Tibial nerve (tissue), 4 donors: Measurements from ENCODE around the gene ACRV1. TPM values are rescaled to one million over a fixed set of nuclear protein-coding genes. Genes with fewer than 3 reads are reported as not detected.

Source experiments
- DNase-seq, 2 donors: peaks; one replicate each; pipeline ENCODE4 v3.0.0-alpha.2; 2019; ENCODE audit warnings: low spot score in 2 of 2
- H3K27ac ChIP-seq, 4 donors: fragments of 200-600 bp; sonication (generic) in 3 of 4; one replicate each; pipeline ENCODE4 v1.5.1; 2017 to 2019; ENCODE audit warnings: mild to moderate bottlenecking in 1 of 4
- H3K27me3 ChIP-seq, 2 donors: fragments of 200-600 bp; sonication (generic) in 1 of 2; one replicate each; pipeline versions ENCODE4 v1.5.1 to v1.6.0; 2017 to 2019
- H3K36me3 ChIP-seq, 3 donors: fragments of 200-600 bp; sonication (generic); one replicate each; pipeline ENCODE4 v1.5.1; 2018 to 2019
- H3K4me1 ChIP-seq, 4 donors: fragments of 200-600 bp; sonication (generic) in 3 of 4; one replicate each; pipeline ENCODE4 v1.5.1; 2017 to 2019
- H3K4me3 ChIP-seq, 4 donors: fragments of 200-600 bp; sonication (generic) in 3 of 4; one replicate each; pipeline ENCODE4 v1.5.1; 2017 to 2019; ENCODE audit warnings: mild to moderate bottlenecking in 1 of 4, moderate library complexity in 1 of 4
- H3K9me3 ChIP-seq, 4 donors: fragments of 200-600 bp; sonication (generic) in 3 of 4; one replicate each; pipeline ENCODE4 v1.5.1; 2017 to 2019
- EP300 ChIP-seq, 2 donors: sonication (generic); formaldehyde crosslinking; IDR thresholded peaks; one replicate each; pipeline ENCODE4 v1.6.1; 2017; ENCODE audit warnings: antibody characterized with exemption in 2 of 2, mild to moderate bottlenecking in 1 of 2
- POLR2A ChIP-seq, 2 donors: fragments of 450-650 bp; IDR thresholded peaks; one replicate each; pipeline ENCODE4 v1.6.1; 2017; ENCODE audit warnings: antibody characterized with exemption in 2 of 2, mild to moderate bottlenecking in 2 of 2, moderate library complexity in 2 of 2
- WGBS, 2 donors: methylation state at CpG; one replicate each; pipeline ENCODE4 v1.1.5; 2018; 5-methylcytosine and 5-hydroxymethylcytosine counted together
- total RNA-seq, 4 donors: library from RNA; depleted of rRNA; stranded (reverse); fragments of >200 nt; gene quantifications; one replicate each; pipeline ENCODE4 v1.1.0, GENCODE V29; 2016
- TF ChIP-seq, protein P1 (sequence below), 5 experiments: fragments of 200-600 bp in 3 of 5; fragments of 450-650 bp in 2 of 5; sonication (generic) in 3 of 5; IDR thresholded peaks; one replicate each; pipeline ENCODE4 v1.5.1; 2016 to 2019; ENCODE audit warnings: antibody characterized with exemption in 5 of 5, mild to moderate bottlenecking in 3 of 5, moderate library complexity in 2 of 5

Gene ACRV1
- total RNA-seq, 4 donors from 2014 or later, result not detected

DNA sequence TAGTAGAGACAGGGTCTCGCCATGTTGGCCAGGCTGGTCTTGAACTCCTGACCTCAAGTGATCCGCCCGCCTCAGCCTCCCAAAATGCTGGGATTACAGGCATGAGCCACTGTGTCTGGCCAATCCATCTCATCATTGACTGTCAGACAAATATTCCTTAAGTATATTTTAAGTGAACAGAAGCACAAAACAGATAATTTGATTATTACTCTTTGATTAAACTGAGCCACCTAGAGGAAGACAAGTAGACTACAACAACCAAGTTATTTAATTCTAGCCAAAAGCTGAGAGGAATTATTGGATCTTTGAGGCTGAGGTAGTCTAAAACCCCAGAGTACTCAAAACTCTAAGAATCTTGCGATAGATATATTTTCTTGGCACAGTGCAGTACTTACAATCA lies 1.2 kb downstream of the ACRV1 start:
- H3K27ac ChIP-seq, result no peak overlapping the region
- no peak for DNase-seq
- no peak overlapping the region for H3K4me3 ChIP-seq
- no peaks in the 10 kb centered on the region for H3K4me1 ChIP-seq
- H3K27me3 ChIP-seq, result no peaks in the 10 kb centered on the region
- TF ChIP-seq EP300 (IDR thresholded peaks at IDR 0.05), result no peak
- TF ChIP-seq POLR2A (IDR thresholded peaks at IDR 0.05), result no peak
- TF ChIP-seq, protein P1, sequence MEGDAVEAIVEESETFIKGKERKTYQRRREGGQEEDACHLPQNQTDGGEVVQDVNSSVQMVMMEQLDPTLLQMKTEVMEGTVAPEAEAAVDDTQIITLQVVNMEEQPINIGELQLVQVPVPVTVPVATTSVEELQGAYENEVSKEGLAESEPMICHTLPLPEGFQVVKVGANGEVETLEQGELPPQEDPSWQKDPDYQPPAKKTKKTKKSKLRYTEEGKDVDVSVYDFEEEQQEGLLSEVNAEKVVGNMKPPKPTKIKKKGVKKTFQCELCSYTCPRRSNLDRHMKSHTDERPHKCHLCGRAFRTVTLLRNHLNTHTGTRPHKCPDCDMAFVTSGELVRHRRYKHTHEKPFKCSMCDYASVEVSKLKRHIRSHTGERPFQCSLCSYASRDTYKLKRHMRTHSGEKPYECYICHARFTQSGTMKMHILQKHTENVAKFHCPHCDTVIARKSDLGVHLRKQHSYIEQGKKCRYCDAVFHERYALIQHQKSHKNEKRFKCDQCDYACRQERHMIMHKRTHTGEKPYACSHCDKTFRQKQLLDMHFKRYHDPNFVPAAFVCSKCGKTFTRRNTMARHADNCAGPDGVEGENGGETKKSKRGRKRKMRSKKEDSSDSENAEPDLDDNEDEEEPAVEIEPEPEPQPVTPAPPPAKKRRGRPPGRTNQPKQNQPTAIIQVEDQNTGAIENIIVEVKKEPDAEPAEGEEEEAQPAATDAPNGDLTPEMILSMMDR (IDR thresholded peaks at IDR 0.05), result no peak
- WGBS, 2 donors, result 94 to 97% methylated on average over 4 of the region's 4 CpGs
- H3K36me3 ChIP-seq, result no peaks in the 10 kb centered on the region
- no peaks in the 10 kb centered on the region for H3K9me3 ChIP-seq

DNA sequence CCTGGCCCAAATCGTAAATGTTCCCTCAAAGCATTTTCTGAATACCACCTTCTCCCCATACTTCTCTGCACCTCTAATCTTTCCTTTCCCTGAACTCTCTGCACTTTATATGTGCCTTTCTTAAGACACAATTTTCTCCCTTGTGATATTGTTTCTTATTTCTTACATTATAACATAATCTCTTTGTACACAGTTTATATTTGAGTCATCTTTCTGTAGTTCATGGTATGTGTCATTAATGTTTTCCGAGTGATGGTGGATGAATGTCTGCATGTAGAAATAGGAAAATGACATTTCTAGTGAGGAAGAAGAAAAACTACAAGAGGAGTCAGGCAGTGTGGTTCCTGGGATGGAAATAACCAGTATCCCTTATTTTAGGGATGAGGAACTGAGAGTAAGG lies 5.5 kb downstream of the ACRV1 start:
- Histone ChIP-seq H3K27ac (no peak overlapping the region), H3K36me3 (no peaks in the 10 kb centered on the region), H3K4me3 (no peak overlapping the region), H3K27me3 (no peaks in the 10 kb centered on the region), H3K9me3 (no peaks in the 10 kb centered on the region), H3K4me1 (no peaks in the 10 kb centered on the region)
- TF ChIP-seq, protein P1 (IDR thresholded peaks at IDR 0.05), result no peak
- 93 to 94% methylated on average over 2 of the region's 2 CpGs for WGBS, 2 donors
- no peak for DNase-seq

DNA sequence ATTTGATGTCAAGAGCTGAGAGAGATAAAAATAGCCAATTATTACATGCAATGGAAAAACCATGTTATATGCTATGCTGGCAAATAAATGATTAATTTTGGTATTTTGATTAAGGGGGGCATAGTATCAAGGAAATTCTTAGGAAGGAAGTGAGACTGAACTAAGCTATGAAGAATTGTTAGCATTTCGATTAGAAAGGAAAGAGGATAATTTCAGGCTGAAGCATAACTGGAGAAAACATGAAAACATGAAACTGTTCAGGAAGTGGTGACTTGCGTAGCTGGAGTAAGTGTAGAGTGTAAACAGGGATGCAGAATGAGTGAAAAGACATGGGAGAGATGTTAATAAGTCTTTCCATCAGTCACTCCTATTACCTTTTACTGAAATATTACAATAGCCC lies 6.4 kb downstream of the ACRV1 start:
- no peaks in the 10 kb centered on the region for H3K27me3 ChIP-seq
- H3K4me1 ChIP-seq, result no peaks in the 10 kb centered on the region
- TF ChIP-seq POLR2A (IDR thresholded peaks at IDR 0.05) (no peak), EP300 (IDR thresholded peaks at IDR 0.05) (no peak)
- TF ChIP-seq, protein P1 (IDR thresholded peaks at IDR 0.05), result no peak
- DNase-seq, result no peak
- no peak overlapping the region for H3K27ac ChIP-seq
- no peaks in the 10 kb centered on the region for H3K9me3 ChIP-seq
- WGBS, 2 donors, result 79 to 90% methylated on average over 2 of the region's 2 CpGs
- no peak overlapping the region for H3K4me3 ChIP-seq
- H3K36me3 ChIP-seq, result no peaks in the 10 kb centered on the region

DNA sequence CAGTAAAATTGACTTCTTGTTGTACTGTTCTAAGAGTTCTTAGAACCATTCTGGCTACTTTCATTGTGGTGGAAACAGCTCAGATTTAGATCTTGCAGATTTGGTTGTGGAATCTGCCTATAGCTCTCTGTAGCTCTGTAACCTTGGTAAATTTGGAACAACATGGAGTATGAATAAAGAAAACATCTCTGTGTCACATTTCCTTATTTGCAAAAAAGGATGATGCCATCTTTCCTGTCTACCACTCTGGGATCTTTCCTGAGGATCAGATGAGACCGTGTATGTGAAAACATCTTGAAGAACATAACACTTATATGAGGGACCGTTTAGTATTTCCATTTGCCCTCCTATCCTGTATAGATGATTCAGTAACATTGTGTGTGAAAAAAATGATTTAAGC lies 9.1 kb downstream of the ACRV1 start:
- Histone ChIP-seq H3K27ac (no peak overlapping the region), H3K4me1 (no peaks in the 10 kb centered on the region), H3K4me3 (no peak overlapping the region), H3K27me3 (no peaks in the 10 kb centered on the region), H3K36me3 (no peaks in the 10 kb centered on the region), H3K9me3 (peaks cover 0 to 2% (median under 1%) of the 10 kb centered on the region in 4 donors)
- WGBS, 2 donors, result 86 to 88% methylated on average over 2 of the region's 2 CpGs
- TF ChIP-seq, protein P1 (IDR thresholded peaks at IDR 0.05), result no peak
- TF ChIP-seq POLR2A (IDR thresholded peaks at IDR 0.05) (no peak), EP300 (IDR thresholded peaks at IDR 0.05) (no peak)
- no peak for DNase-seq

DNA sequence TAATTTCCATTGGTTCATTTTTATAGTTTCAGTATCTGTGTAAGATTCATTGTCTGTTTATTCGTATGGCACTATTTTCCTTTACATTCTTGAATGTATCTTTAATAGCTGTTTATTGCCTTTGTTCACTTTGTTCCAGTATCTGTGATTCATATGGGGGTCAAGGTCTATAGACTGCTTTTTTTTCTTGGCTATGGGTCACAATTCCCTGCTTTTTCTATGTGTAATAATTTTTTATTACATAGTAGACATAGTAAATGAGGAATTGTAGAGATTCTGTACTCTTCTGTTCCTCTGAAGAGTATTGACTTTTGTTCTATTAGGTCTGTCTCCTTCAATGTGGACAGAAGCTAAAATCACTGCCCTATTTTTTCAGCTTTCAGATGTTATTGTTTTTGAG lies 10.5 kb downstream of the ACRV1 start:
- Histone ChIP-seq H3K27me3 (no peaks in the 10 kb centered on the region), H3K4me3 (no peak overlapping the region), H3K36me3 (no peaks in the 10 kb centered on the region), H3K9me3 (peaks cover 0 to 9% (median 3%) of the 10 kb centered on the region in 4 donors), H3K27ac (no peak overlapping the region), H3K4me1 (no peaks in the 10 kb centered on the region)
- no peak for DNase-seq
- WGBS, 2 donors, result 61 to 73% methylated on average over 1 of the region's 1 CpG
- TF ChIP-seq, protein P1 (IDR thresholded peaks at IDR 0.05), result no peak
- TF ChIP-seq POLR2A (IDR thresholded peaks at IDR 0.05) (no peak), EP300 (IDR thresholded peaks at IDR 0.05) (no peak)
